ENCODE measurements around the gene MIEF1.

Gene MIEF1

DNA sequence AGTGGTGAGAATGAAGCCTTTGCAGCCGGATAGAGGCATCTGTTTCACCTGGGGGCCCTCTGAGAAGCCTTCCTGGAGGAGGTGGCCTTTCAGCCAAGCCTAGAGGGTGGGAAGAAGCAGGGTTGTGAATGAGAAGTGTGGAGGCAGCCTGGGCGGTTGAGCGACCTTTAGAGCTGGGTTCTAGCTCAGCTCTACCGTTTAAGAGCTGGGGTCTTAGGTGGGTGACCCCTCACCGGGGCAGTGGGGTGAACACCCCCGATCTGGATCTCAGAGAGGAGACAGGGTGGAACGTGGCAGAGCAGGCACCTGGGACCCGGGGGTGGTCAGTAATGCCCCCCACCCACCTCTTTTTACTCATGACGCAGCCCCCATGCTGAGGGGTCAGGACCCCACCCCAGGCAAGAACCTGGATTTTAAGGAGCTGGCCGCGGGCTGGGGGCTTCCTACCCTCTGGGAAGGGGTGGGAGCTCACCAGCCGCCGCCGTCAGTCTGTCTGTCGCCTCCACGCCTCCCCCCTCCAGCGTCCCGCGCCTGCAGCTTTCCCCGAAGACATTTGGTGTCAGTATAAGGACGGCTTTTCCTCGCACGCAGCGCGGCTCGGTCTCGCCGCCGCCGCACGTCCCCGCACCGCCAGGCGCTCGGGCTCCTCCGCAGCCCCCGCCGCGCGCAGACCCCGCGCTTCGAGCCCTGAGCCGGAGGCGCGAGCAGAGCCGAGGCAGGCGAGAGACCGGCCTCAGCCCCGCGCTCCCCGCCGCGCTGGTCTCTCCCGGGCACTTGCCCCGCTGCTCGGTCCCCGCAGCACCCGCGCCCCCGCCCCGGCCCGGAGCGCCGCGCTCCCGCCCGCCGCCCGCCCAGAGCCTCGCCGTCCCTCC lies 55.1 kb downstream of the MIEF1 start:
- no peak for DNase-seq (ENCODE audit: low read depth in 2 of 2)

DNA sequence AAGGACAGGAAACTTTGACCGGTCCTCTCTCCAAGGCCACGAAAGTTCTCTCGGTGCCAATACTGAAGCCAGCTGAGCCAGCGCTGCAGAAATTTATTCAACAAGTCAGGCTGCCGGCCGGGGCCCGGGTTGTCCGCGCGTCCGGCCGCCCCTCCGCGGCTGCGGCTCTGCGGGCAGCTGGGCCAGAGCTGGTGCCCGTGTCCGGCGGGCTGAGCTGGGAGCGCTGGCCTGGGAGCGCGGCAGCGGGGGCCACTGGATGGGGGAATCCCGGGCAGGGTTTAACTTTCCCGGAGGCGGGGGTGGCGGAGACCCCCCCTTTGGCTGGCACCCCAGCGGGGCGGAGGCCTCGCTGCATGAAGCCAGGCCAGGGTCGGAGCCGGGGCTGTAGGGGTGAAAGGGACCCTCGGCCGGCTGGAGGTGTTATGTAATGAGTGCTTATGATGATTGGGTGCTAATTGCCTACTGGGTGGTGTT lies 56.2 kb downstream of the MIEF1 start:
- DNase-seq (ENCODE audit: low read depth in 2 of 2), result no peak

DNA sequence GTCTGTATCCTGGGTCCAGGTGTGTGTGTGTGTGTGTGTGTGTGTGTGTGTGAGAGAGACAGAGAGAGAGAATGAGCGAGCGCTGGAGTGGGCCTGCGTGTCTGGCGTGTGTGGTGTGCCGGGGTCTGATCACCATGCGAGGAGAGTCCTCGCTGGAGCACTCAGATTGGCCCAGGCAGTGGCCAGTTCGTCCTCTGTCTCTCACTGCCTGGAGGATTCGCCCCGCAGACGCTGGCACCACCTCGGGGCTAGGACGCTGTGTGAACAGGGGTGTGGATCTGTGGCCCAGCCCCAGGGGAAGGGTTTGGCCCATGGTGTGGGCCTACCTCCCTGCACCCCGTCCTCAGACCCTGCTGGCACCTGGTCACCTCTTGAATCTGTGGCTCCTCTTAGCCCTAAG lies 56.9 kb downstream of the MIEF1 start:
- no peak for DNase-seq (ENCODE audit: low read depth in 2 of 2)

DNA sequence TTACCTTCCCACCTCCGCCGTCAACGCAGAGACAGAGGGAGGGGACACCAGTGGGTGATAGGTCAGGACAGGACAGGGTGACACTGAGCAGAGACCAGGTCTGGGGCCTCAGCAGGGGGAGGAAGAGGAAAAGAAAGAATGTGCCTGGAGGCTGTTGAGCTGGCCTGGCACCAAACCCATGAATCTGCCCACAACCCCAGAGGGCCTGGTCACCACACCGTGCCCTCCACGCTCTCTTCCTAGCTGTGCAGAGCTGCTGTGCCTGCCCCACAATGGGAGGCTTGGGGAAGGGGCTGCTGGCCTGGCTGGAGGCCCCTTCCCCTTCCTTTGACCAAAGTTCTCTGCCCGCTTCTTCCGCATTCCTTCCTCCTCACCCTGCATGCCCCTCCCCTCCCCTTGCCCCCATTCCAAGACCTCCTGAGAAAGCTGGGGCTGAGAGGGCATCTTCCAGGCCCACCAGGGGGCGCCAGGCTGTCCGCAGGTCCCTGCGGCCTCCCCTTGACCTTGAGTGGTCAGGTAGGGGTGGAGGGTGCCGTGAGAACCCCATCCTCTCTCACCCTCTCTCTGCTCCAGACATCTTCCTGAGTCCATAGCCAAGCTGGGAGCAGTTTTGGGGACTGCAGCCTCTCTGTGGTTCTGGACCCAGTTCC lies 57.5 kb downstream of the MIEF1 start:
- no peak for DNase-seq (ENCODE audit: low read depth in 2 of 2)

DNA sequence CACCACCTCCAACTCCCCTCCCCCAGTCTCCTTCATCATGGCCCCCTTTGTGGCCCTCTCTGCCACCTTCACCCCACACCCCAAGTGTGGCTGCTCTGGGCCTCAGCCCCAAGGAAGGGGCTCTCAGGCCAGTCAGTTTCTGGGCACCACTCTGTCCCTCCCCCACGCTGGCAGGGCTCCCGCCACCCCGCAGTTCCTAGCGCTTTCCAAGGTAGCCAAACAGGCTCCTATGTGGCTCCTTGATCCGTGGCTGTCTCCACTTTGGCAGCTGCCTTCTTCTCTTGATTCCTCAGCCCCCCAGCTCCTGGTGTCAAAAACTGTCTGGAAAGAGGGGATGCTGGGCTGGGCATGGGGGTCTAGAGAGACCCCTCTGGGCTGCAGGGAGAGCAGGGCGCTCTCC lies 58.0 kb downstream of the MIEF1 start:
- no peak for DNase-seq (ENCODE audit: low read depth in 2 of 2)

DNA sequence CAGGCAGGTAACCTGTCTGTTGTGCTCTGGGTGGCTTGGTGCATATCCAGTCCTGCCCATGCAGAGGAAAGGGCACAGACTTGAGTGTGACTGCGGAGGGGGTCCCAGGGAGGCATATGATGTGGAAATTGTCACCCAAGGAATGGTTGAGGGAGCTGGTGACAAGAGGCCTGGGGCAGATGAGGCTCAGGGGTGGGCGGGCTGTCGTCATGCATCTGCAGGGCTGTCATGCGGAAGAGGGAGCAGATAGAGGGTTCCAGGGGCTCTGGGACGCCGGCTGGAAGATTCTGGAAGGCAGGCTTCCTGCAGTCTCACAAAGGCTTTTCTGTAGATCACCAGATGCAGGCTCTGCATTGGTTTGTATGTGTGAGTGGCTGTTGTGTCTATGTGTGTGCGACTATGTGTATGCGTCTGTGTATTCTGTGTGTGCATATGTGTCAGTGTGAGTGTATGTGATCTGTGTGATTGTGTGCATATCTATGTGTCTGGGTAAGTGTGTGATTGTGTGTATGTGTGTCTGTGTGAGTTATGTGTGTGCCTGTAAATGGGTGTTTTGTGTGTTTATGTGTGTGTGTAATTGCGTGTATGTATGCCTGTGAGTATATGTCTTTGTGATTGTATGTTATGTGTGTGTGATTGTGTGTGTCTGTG lies 60.9 kb downstream of the MIEF1 start:
- DNase-seq (ENCODE audit: low read depth in 2 of 2), result no peak

DNA sequence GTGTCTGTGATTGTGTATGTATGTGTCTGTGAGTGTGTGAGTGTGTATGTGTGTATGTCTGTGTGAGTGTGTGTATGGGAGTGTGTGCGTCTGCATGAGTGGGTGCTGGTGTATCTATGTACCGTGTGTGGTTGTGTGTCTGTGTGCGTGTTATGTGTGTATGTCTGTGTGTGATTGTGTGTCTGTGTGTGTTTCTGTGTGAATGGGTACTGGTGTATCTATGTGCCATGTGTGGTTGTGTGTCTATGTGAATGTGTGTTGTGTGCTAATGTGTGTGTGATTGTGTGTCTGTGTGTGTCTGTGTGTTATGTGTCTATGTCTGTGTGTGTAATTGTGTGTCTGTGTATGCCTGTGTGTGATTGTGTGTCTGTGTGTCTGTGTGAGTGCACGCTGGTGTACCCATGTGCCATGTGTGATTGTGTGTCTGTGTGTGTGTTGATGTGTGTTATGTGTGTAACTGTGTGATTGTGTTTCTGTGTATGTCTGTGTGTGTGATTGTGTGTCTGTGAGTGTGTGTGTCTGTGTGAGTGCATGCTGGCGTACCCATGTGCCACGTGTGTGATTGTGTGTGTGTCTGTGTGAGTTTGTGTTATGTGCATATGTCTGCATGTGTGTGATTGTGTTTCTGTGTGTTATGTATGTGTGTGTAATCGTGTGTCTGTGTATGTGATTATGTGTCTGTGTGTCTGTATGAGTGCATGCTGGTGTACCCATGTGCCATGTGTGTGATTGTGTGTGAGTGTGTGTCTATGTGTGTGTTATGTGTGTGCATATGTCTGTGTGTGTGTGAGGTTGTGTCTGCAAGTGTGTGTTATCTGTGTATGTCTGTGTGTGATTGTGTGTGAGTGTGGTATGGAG lies 61.7 kb downstream of the MIEF1 start:
- no peak for DNase-seq (ENCODE audit: low read depth in 2 of 2)

DNA sequence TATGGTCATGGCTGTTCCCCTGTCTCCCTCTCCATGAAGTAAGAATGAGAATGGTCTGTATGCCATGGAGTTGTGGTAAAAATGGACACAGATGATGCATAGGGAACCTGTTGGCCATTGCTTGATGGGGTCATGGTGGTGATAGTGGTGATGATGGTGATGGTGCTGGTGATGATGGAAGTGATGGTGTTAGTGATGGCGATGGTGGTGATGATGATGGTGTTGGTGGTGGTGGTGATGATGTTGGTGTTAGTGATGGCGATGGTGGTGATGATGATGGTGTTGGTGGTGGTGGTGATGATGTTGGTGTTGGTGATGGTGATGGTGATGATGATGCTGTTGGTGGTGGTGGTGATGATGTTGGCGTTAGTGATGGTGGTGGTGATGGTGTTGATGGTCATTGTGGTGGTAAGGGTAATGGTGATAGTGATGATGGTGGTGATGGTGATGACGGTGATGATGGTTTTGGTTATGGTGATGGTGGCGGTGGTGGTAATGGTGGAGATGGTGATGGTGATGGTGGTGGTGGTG lies 63.4 kb downstream of the MIEF1 start:
- no peak for DNase-seq (ENCODE audit: low read depth in 2 of 2)

DNA sequence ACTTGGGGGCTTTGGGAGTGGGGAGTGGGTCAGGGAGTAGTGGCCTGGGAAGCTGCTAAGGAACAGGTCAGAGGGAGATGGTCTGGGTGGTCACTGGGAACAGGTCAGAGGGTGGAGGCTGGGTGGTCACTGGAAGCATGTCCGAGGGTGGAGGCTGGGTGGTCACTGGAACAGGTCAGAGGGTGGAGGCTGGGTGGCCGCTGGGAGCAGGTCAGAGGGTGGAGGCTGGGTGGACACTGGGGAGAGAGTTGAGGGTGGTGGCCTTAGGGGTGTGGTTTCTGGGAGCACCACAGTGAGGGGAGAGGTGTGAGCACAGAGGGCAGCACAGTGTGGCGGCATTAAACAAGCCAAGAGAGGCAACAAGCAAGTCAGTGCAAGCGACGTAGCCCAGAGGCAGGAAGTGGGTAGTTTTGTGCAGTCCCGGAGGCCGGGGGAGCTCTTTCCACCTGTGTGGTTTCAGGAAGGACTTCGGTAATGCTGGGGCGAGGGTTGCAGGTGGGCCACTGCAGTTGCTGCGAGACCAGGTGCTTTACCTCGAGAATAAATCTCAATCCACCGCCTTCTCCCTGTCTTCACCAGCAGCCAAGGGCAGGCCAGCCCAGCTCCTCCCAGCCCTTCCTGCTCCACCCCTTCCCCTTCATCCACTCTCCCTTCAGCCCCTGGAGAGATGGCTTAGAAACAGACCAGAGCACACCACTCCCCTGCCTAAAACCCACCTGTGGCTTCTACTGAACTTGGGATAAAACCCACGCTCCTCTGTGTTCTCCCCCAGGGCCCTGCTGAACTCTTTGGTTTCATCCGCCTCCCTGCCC lies 65.3 kb downstream of the MIEF1 start:
- no peak for DNase-seq (ENCODE audit: low read depth in 2 of 2)
